AG04449 (cell line): ENCODE results near the gene TDRD7.

Source experiments
- CTCF ChIA-PET: fragments of 350-600 bp; formaldehyde crosslinking; extraction: SDS; loops from one replicate; lab custom pipeline; 2021; ENCODE audit warnings: antibody characterized with exemption; lab: Yijun Ruan, JAX
- POLR2A ChIA-PET: fragments of 400-600, 350-600 bp; formaldehyde crosslinking; extraction: SDS; loops from one replicate; lab custom pipeline; 2020; ENCODE audit warnings: antibody characterized with exemption, inconsistent platforms; lab: Yijun Ruan, JAX
- DNase-seq: peaks from one replicate; pipeline ENCODE4 v3.0.0-alpha.2; 2010; ENCODE audit warnings: low read depth, low spot score
- H3K4me3 ChIP-seq: 2 replicates; pipeline ENCODE4 v1.5.1; 2011; ENCODE audit warnings: low read depth, mild to moderate bottlenecking, control low read depth, low read length
- CTCF ChIP-seq: IDR thresholded peaks from one replicate; pipeline ENCODE4 v1.5.1; 2011; ENCODE audit warnings: mild to moderate bottlenecking, moderate library complexity, low read length, control low read depth, inconsistent platforms; ENCODE audit not compliant: insufficient read depth; ENCODE audit errors: missing control alignments

The TDRD7 gene

GRCh38 chr9:97437051-97437600 is 25.2 kb downstream of the TDRD7 start:
- POLR2A ChIA-PET: no interaction called here
- CTCF ChIA-PET: interaction anchor here (0.8 to 1.2 kb wide), 3 partner anchors 26 to 179 kb away, joined by 3 to 4 read pairs (median 3); no protein-coding TSS in a partner anchor
- no peak overlapping the region for H3K4me3 ChIP-seq
- no peak for DNase-seq
- no peak for TF ChIP-seq CTCF

- no peak overlapping the region for H3K4me3 ChIP-seq
- TF ChIP-seq CTCF: no peak
- DNase-seq: no peak
- ChIA-PET POLR2A (no interaction called here), CTCF (interaction anchor here (1.0 to 1.2 kb wide), 3 partner anchors 26 to 178 kb away, joined by 3 to 4 read pairs (median 3); no protein-coding TSS in a partner anchor)
Measured at GRCh38 chr9:97438257-97438656, 26.4 kb downstream of the TDRD7 start.

- ChIA-PET CTCF (interaction anchor here (1.0 kb wide), 1 partner anchor 26 kb away, joined by 3 read pairs; no protein-coding TSS in a partner anchor), POLR2A (no interaction called here)
- no peak overlapping the region for H3K4me3 ChIP-seq
- TF ChIP-seq CTCF: no peak
- DNase-seq: no peak
Measured at GRCh38 chr9:97438666-97439065, 26.8 kb downstream of the TDRD7 start.

GRCh38 chr9:97440160-97440559 is 28.3 kb downstream of the TDRD7 start:
- ChIA-PET POLR2A (no interaction called here), CTCF (interaction anchor here (0.9 to 1.5 kb wide), 2 partner anchors 29 to 176 kb away, joined by 3 to 4 read pairs; no protein-coding TSS in a partner anchor)

GRCh38 chr9:97441729-97442128 is 29.8 kb downstream of the TDRD7 start:
- no peak overlapping the region for H3K4me3 ChIP-seq
- no peak for DNase-seq
- ChIA-PET POLR2A (no interaction called here), CTCF (interaction anchor here (1.4 to 1.5 kb wide), 2 partner anchors 38 to 157 kb away, joined by 3 to 5 read pairs; no protein-coding TSS in a partner anchor)
- no peak for TF ChIP-seq CTCF

More at GRCh38 chr9:97440160-97440559, 28.3 kb downstream of the TDRD7 start:
- H3K4me3 ChIP-seq: no peak overlapping the region
- no peak for DNase-seq
- no peak for TF ChIP-seq CTCF

GRCh38 chr9:97445119-97445701 is 33.3 kb downstream of the TDRD7 start:
- ChIA-PET CTCF (interaction anchor here (1.6 kb wide), 1 partner anchor 23 kb away, joined by 4 read pairs; no protein-coding TSS in a partner anchor), POLR2A (no interaction called here)
- no peak for DNase-seq

More at GRCh38 chr9:97445119-97445701, 33.3 kb downstream of the TDRD7 start:
- no peak overlapping the region for H3K4me3 ChIP-seq
- no peak for TF ChIP-seq CTCF
